ENCODE measurements around the gene FAM83E. TPM values are rescaled to one million over a fixed set of nuclear protein-coding genes. Genes with fewer than 3 reads are reported as not detected.

The FAM83E gene
- total and polyA plus RNA-seq, 2 of the 8 experiments (the other 6 are each of a cell fraction or from before 2014, with no cell fraction given), result 1.8 to 5.3 TPM

DNA sequence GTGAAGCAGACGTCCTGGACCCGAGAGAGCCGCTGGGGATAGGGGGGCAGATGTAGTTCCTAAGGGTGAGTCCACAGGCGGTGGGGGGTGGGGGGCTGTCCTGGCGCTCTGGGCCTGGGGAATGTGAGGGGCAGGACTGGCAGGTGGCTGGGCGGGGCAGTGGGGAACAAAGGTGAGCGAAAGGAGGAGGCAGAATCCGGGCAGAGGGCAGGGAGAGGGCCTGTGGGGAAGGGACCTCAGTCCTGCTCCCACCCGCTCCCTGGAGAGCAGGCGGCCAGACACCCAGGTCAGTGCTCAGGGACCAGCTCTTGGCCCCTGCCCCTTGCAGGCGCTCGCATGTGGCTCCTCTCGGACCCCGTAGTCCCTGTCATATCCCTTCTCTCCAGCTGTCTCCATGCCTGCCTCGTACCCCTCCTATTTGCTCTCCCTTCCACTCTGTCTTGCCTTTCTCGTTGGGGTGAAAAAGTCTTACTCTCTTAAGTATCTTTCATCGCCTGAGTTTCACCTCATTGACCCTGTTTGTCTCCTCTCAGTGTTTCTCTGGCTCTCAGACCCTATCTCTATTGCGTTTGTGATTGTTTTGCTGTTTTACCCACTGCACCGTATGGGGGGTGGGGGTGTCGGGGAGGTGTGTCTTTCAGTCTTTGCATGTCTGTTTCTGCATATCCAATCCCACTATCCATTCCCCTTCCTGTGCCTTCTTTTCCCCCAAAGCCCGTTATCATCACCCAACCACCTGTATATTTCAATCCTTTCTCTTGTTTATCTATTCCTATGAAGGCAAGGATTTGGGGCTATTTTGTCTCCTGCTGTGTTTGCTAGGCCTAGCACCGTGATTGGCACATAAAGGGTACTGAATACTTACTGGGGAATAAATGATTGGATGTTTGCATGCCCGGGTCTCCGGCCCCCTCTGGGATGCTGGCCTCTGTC, 10.2 kb upstream of the FAM83E start:
- no peaks in the 10 kb centered on the region; the same call in 1 of the 2 replicates for H3K79me1 ChIP-seq (ENCODE audit: low read depth, low read length)
- no peak overlapping the region for H2BK15ac ChIP-seq (ENCODE audit: low read length)
- peaks cover 3 to 17% (median 9%) of the 10 kb centered on the region in 4 experiments for H3K4me1 ChIP-seq (replicated peaks in 1 of 4; ENCODE audit: control insufficient read depth in 3 of 4, insufficient read depth in 4 of 4, low read length in 3 of 4)
- peak overlapping the region; percentile 53 to 87 (median 80) for H3K4me3 ChIP-seq (ENCODE audit: extremely low read depth in 1 of 4, insufficient read depth in 2 of 4, low read depth in 3 of 4, low read length in 4 of 4)
- peaks cover 0 to 15% of the 10 kb centered on the region in 2 experiments; a peak in 3 of 4 replicates for H3K79me2 ChIP-seq (ENCODE audit: control insufficient read depth in 1 of 2, insufficient read depth in 2 of 2, low read length in 2 of 2)
- H3K14ac ChIP-seq (ENCODE audit: insufficient read length), result no peak overlapping the region
- CTCF ChIA-PET (ENCODE audit: partially characterized antibody), result no interaction called here
- H3K23me2 ChIP-seq (ENCODE audit: low read depth, low read length), result peaks cover 17% of the 10 kb centered on the region
- H2AFZ ChIP-seq (ENCODE audit: low read length), result no peak overlapping the region
- peak overlapping the region; percentile 35 to 70 (median 66) for H3K9ac ChIP-seq (replicated peaks in 1 of 4; ENCODE audit: extremely low read depth in 1 of 4, low read depth in 3 of 4, low read length in 3 of 4)
- peak overlapping the region; percentile 90; the same call in 1 of the 2 replicates for H2BK5ac ChIP-seq (ENCODE audit: low read depth, low read length)
- H3K4ac ChIP-seq (replicated peaks; ENCODE audit: insufficient read length, low read depth, low read length), result peak overlapping the region; percentile 80
- peak overlapping the region; percentile 39; the same call in 1 of the 2 replicates for H2BK12ac ChIP-seq (ENCODE audit: low read depth, low read length)
- no peak overlapping the region for H4K8ac ChIP-seq (ENCODE audit: extremely low read depth, insufficient read depth, low read length)
- H3K23ac ChIP-seq (ENCODE audit: insufficient read length), result no peak overlapping the region
- 0 out of 2 replicates have a peak overlapping the region, but pooled peaks have one; percentile 47 for H3K27ac ChIP-seq (ENCODE audit: low read depth, low read length)
- TF ChIP-seq TEAD4 (IDR thresholded peaks at IDR 0.05; ENCODE audit: low read depth, low read length) (0 out of 2 replicates have a peak, but pooled peaks have one; percentile 18), POLR2A (IDR thresholded peaks at IDR 0.05; ENCODE audit: control extremely low read depth in 1 of 2, low read depth in 2 of 2, low read length in 2 of 2) (peak in 1 of 2 experiments; percentile 78; a peak in 1 of 3 replicates), POLR2AphosphoS5 (IDR thresholded peaks at IDR 0.05; ENCODE audit: low read depth, low read length) (peak; percentile 80), POU5F1 (IDR thresholded peaks at IDR 0.05; ENCODE audit: low read depth, low read length) (no peak), SIN3A (conservative IDR thresholded peaks at IDR 0.05 in 1 of 2, IDR thresholded peaks at IDR 0.05 in 1 of 2; ENCODE audit: low read depth in 1 of 2, low read length in 2 of 2) (peak in 1 of 2 experiments; percentile 42; a peak in 2 of 4 replicates), SP2 (IDR thresholded peaks at IDR 0.05; ENCODE audit: low read length) (no peak)
- H2BK20ac ChIP-seq (ENCODE audit: low read length), result no peak overlapping the region
- no peak overlapping the region for H2BK120ac ChIP-seq (replicated peaks; ENCODE audit: low read depth, low read length)
- peaks cover 0 to 11% (median 1%) of the 10 kb centered on the region in 4 experiments; a peak in 1 of 8 replicates for H3K36me3 ChIP-seq (ENCODE audit: control insufficient read depth in 2 of 4, insufficient read depth in 4 of 4, low read length in 3 of 4)
- H3K18ac ChIP-seq (ENCODE audit: extremely low read depth, low read length), result peak overlapping the region; percentile 93
- H3K56ac ChIP-seq (replicated peaks; ENCODE audit: insufficient read length, low read depth, low read length), result peak overlapping the region; percentile 92
- H3K9me3 ChIP-seq (ENCODE audit: insufficient read depth in 2 of 2, low read depth in 1 of 2, low read length in 1 of 2), result no peaks in the 10 kb centered on the region
- peak overlapping the region; percentile 48 for H4K5ac ChIP-seq (ENCODE audit: insufficient read length, low read depth, low read length)
- no peaks in the 10 kb centered on the region for H3K27me3 ChIP-seq (replicated peaks in 1 of 4; ENCODE audit: control insufficient read depth in 3 of 4, extremely low read depth in 1 of 4, insufficient read depth in 3 of 4, low read length in 3 of 4)
- DNase-seq (ENCODE audit: low read depth in 1 of 2, low spot score in 2 of 2) (no peak), FAIRE-seq (no peak)
- POLR2A ChIA-PET (ENCODE audit: partially characterized antibody), result interaction anchor here (27.0 to 30.9 kb wide), 2 partner anchors 2 to 12 kb away, joined by 788 read pairs; partner anchors contain the start of genes DBP, FAM83E, RPL18 and SPACA4
- peak overlapping the region; percentile 75 to 82 for H3K4me2 ChIP-seq (ENCODE audit: insufficient read depth in 1 of 2, low read depth in 2 of 2, low read length in 2 of 2)
- peak overlapping the region; percentile 49; the same call in 1 of the 2 replicates for H2AK5ac ChIP-seq (ENCODE audit: low read depth, low read length)
- no peak overlapping the region for H4K91ac ChIP-seq (replicated peaks; ENCODE audit: insufficient read length, low read length)
- H4K20me1 ChIP-seq (replicated peaks in 1 of 2; ENCODE audit: control insufficient read depth in 1 of 2, insufficient read depth in 2 of 2, low read length in 2 of 2), result peaks cover 2 to 8% of the 10 kb centered on the region in 2 experiments
- WGBS, 2 experiments (ENCODE audit: extremely low coverage in 1 of 2, insufficient coverage in 1 of 2, insufficient read length in 1 of 2, insufficient replicate concordance in 2 of 2, low coverage in 1 of 2, low lambda C conversion rate in 2 of 2, missing lambda C conversion rate in 1 of 2), result 51% methylated on average over 20 of the region's 24 CpGs; no CpG with 5 or more reads in 1 of the 2 experiments
